Cardiac muscle cell (in vitro differentiated cells and primary cell): ENCODE measurements around the gene TMTC1. TPM values are rescaled to one million over a fixed set of nuclear protein-coding genes. Genes with fewer than 3 reads are reported as not detected.
A peak's percentile ranks its signal among the peaks of the same experiment; 100 is the strongest.

Source experiments
- DNase-seq, 2 donors: peaks; one replicate each; pipeline versions ENCODE4 v3.0.0 to v3.0.0-alpha.2; 2010 to 2017; ENCODE audit warnings: low read depth in 1 of 2, low spot score in 1 of 2
- H3K27ac ChIP-seq: fragments of 200-600 bp; sonication (generic); 2 replicates; pipeline ENCODE4 v1.5.1; 2016
- H3K27me3 ChIP-seq: fragments of 200-600 bp; sonication (generic); 2 replicates; pipeline ENCODE4 v1.6.0; 2016; ENCODE audit warnings: control low read depth
- H3K36me3 ChIP-seq: fragments of 200-600 bp; sonication (generic); 2 replicates; pipeline ENCODE4 v1.5.1; 2016; ENCODE audit warnings: control low read depth
- H3K4me1 ChIP-seq: fragments of 200-600 bp; sonication (generic); 2 replicates; pipeline ENCODE4 v1.8.1; 2017; ENCODE audit warnings: low read depth, mild to moderate bottlenecking, mixed run types
- H3K4me3 ChIP-seq: fragments of 200-600 bp; sonication (generic); 2 replicates; pipeline ENCODE4 v1.5.1; 2016; ENCODE audit warnings: mild to moderate bottlenecking
- H3K9me3 ChIP-seq: fragments of 200-600 bp; sonication (generic); 2 replicates; pipeline ENCODE4 v1.5.1; 2017; ENCODE audit warnings: low read depth, mild to moderate bottlenecking, control low read depth
- polyA plus RNA-seq: library from polyadenylated mRNA; unstranded; fragments of >200 nt; fragmentation: Nextera tagmentation; extraction: Ambion mirVana; gene quantifications from 2 replicates; pipeline ENCODE4 v1.2.1, GENCODE V29; 2016
- total RNA-seq: library from RNA; depleted of rRNA; stranded (reverse); fragments of >200 nt; gene quantifications from 2 replicates; pipeline ENCODE4 v1.2.3, GENCODE V29; 2016
- TF ChIP-seq, protein P1 (sequence below): IDR thresholded peaks from 2 replicates; pipeline ENCODE4 v1.5.1; 2012; ENCODE audit warnings: low read depth, mild to moderate bottlenecking, low read length

Gene TMTC1
- total and polyA plus RNA-seq, 2 experiments from 2014 or later = 16.0 to 25.3 TPM

DNA sequence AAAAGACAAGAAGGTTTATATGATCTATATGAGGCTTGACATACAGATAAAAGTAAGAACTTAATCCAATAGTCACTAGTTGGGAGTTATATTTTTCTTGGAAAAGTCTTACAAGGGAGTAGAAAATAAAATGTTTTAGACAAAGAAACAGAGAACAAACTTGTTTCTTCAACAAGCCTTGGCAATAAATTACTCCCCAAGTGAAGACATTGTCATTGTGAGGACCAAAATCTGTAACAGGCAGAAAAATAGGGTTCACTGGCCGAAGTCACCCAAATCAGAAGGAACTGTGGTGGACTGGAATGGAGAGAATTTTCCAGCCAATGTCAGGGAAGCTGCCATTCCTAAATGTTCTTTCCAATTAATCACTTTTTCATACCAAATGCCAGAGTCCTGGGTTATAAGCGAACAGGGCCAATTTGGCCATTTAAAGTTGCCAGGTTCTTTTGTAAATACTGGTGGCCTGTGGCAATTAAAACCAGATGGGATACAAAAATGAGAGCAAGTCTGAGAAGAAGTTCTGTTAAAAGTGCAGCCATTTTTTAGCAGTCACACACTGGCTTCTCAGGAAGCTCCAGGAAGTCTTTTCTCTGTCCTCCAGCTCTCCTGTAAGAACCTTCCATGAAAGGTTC lies 168.9 kb downstream of the TMTC1 start:
- Histone ChIP-seq H3K27me3 (no peaks in the 10 kb centered on the region), H3K9me3 (no peaks in the 10 kb centered on the region), H3K36me3 (no peaks in the 10 kb centered on the region), H3K4me3 (no peak overlapping the region), H3K4me1 (peaks cover 23% of the 10 kb centered on the region), H3K27ac (no peak overlapping the region)
- TF ChIP-seq, protein P1, sequence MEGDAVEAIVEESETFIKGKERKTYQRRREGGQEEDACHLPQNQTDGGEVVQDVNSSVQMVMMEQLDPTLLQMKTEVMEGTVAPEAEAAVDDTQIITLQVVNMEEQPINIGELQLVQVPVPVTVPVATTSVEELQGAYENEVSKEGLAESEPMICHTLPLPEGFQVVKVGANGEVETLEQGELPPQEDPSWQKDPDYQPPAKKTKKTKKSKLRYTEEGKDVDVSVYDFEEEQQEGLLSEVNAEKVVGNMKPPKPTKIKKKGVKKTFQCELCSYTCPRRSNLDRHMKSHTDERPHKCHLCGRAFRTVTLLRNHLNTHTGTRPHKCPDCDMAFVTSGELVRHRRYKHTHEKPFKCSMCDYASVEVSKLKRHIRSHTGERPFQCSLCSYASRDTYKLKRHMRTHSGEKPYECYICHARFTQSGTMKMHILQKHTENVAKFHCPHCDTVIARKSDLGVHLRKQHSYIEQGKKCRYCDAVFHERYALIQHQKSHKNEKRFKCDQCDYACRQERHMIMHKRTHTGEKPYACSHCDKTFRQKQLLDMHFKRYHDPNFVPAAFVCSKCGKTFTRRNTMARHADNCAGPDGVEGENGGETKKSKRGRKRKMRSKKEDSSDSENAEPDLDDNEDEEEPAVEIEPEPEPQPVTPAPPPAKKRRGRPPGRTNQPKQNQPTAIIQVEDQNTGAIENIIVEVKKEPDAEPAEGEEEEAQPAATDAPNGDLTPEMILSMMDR = no peak
- no peak for DNase-seq

DNA sequence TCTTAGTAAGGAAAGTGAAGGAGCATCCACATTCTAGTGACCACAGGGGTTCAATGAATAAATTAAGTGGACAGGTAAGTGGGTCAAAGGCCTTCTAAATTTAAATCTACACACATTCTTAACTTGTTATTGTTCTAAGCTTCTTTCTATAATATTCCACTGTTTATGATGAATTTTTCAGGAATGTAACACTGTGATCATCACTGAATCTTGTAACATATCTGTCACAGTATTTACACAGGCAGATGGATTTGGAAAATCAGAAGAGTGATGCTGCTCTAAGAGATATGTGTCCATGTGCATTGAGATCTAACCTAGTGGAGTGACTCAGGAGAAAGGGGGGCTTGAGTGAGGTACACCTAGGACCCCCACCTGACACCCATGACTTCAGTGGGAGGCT lies 170.8 kb downstream of the TMTC1 start:
- TF ChIP-seq, protein P1 = no peak
- H3K9me3 ChIP-seq = no peaks in the 10 kb centered on the region
- no peak for DNase-seq
- no peaks in the 10 kb centered on the region for H3K36me3 ChIP-seq
- peaks cover 42% of the 10 kb centered on the region for H3K4me1 ChIP-seq
- no peak overlapping the region for H3K4me3 ChIP-seq
- H3K27me3 ChIP-seq = no peaks in the 10 kb centered on the region
- no peak overlapping the region for H3K27ac ChIP-seq

DNA sequence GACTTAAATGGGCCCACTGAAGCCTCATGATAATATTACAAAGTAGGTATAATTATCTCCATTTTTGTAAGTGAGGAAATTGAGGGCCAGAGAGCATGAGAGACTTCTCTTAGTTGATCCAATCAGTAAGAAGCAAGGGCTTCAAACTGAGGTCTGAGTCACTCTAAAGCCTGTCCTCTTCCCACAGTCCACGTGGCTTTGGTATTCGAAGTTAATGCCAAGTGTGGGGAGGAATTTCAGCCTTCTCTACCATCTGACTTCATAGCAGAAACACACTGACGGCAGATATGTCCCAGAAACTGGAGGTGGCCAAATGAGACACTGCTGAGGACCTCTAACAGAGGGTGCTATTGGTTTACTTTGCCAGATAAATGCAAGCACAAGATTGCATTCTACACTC lies 171.8 kb downstream of the TMTC1 start:
- H3K36me3 ChIP-seq = no peaks in the 10 kb centered on the region
- H3K27me3 ChIP-seq = no peaks in the 10 kb centered on the region
- no peaks in the 10 kb centered on the region for H3K9me3 ChIP-seq
- no peak overlapping the region for H3K4me3 ChIP-seq
- no peak overlapping the region for H3K27ac ChIP-seq
- peak; percentile 37 to 86 for DNase-seq
- TF ChIP-seq, protein P1 = no peak
- H3K4me1 ChIP-seq = peaks cover 37% of the 10 kb centered on the region

DNA sequence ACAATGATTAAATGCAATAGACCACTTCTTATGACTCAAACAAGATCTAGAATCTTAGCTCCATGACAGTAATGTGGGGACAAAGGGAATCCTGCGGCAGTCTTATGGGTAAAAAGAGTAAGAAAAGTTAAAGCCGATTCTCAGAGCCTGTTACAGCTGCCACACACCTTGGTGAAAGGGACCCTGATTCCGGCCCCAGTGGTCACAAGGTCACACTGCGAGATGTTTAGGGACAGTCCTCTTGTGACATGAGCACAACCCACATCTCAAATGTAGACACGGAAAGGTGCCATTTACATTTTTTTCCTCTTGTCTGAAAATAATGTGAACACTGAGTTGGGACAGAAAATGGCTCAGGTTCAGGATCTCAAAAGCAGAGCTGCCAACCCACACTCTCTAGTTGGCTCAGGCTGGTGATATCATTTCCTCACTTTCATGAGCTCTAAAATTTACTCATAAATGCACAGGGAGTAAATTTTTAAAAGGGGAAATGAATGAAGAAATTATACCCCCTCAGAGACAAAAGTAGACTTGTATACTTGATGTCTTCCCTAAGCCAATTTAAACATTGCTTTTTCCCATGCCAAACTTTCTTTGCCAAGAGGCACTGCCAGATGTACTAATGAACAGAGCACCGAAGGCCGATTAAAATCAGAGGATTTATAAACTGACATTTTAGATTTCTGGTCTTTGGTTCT lies 173.1 kb downstream of the TMTC1 start:
- DNase-seq = peak in 1 of 2 donors; percentile 43
- Histone ChIP-seq H3K36me3 (no peaks in the 10 kb centered on the region), H3K4me3 (no peak overlapping the region), H3K9me3 (no peaks in the 10 kb centered on the region), H3K27ac (peak overlapping the region; percentile 59), H3K4me1 (peaks cover 33% of the 10 kb centered on the region), H3K27me3 (no peaks in the 10 kb centered on the region)
- TF ChIP-seq, protein P1 = no peak

DNA sequence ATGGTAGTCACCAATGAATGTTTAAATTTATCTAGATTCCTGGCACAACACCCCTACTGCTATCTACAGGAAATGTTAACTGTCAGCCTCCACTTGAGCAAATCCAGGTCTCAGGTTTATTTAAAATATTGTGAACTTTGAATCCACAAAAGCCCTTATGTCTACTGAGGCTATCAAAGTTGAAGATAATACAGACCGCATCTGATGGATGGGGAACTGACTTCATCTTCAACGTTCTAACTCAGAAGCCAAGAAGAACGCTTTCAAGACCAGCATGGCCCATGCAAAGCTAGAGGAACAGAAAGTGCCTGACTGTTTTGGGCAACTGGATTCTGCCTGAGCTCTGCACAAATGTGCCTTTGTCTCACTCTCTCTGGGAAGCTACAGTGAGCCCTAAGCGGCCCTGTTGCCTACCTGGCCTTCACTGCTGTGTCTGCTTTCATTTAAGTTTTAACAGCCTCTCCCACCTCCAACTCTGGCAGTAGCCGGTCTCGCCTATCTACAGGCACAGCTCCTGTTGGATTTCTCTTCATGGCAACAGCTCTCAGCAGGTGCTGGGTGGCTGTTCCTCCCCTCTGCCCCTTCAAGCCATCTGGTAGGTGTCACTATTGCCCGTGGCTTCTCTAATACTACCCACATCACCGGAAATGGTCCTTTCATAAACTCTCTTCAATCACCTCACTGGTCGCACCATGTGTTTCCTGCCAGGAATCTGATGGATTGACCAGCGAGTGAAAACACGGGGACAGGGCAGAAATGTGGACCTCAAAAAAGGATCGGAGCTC lies 174.1 kb downstream of the TMTC1 start:
- peak; percentile 61 to 69 for DNase-seq
- Histone ChIP-seq H3K9me3 (no peaks in the 10 kb centered on the region), H3K4me1 (peaks cover 33% of the 10 kb centered on the region), H3K27ac (peak overlapping the region; percentile 59), H3K4me3 (no peak overlapping the region), H3K36me3 (no peaks in the 10 kb centered on the region), H3K27me3 (no peaks in the 10 kb centered on the region)
- TF ChIP-seq, protein P1 = no peak
